Measurements from ENCODE around the gene PIGC.

The PIGC gene

GRCh38 chr1:172427191-172427590, 16.7 kb downstream of the PIGC start:
- DNase-seq = no peak

GRCh38 chr1:172425339-172425738, 18.5 kb downstream of the PIGC start:
- DNase-seq = no peak

DNA sequence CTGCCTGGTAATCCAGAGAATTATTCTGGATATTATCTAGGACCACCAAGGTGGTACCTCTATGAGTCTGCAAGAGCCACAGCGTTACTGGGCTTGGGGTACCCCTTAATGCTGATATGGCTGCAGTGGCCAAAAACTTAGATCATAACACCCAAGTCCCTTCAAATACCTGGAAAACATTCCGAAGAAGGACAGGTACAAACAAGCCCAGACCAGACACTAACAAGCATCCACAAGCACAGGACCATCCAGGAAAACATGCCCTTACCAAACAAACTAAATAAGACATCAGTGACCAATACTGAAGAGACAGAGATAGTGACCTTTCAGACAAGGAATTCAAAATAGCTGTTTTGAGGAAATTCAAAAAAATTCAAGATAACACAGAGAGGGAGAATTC, 20.5 kb downstream of the PIGC start:
- DNase-seq = no peak

- DNase-seq = no peak
These were observed 21.8 kb downstream of the PIGC start for GRCh38 chr1:172421974-172422604.

DNA sequence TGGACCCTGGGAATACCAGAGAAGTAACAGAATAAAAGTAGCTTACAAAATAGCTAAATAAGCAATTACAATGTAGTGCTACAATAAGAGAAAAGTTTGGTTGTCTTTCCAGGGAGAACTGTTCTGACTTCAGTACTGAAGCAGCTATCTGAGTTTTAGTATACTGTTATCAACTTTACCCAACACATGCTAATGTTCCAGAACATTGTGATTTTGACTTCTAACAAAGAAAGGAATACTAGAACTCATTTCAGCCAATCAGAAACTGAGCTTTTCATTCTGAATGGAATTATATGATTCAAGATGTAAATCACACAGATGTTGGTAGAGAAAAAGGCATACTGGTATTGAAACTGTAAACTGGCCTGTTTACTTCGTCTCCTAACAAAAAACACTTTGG, 23.5 kb downstream of the PIGC start, which contains the start of gene C1orf105:
C1orf105 (plus strand) TSS at position 301 of the 400 bp plus-strand sequence. CDS start 201 bp downstream, outside the sequence.
- DNase-seq = no peak

- DNase-seq = no peak
These were observed 26.3 kb downstream of the PIGC start for GRCh38 chr1:172417557-172417956.

DNA sequence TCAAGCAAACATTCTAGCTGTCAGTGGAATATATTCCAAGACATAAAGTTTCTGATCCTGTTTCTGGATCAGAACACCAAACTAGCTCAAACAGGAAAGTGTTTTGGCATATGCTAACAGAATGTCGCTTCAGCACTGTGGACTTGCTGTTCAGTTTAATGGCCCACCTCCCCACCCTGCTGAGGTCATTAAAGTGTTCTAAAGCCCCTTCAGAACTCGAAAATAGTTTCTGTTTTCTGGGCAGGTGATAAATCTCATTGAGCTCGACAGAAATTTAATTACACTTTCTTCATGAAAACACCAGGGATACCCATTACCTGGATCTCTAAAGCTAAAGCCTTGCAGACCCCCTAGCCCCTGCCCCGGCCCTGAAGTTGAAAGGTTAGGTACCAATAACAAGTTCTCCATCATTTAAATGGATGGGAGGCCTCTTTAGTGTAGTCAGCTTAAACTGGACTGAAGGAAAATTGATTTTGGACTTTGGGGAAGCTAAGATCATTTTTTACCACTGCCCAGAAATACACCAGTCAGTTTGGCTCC, 27.3 kb downstream of the PIGC start:
- DNase-seq = no peak

DNA sequence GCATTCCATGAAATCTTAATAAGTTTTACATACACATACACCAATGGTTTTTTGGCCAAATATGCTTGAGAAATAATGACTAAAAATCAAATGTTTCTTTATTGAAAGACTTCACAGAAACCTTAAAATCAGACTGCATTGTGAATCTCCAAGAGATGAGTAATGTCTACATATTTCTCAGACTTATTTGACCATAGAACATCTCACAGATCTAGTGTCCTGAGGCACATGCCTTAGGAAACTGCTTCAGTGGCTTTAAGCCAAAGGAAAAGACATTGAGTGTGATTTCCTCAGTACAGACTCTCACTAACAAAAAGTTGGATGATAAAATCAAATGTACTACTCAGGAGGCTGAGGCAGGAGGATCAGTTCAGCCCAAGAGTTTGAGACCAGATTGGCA, 29.5 kb downstream of the PIGC start:
- no peak for DNase-seq

DNA sequence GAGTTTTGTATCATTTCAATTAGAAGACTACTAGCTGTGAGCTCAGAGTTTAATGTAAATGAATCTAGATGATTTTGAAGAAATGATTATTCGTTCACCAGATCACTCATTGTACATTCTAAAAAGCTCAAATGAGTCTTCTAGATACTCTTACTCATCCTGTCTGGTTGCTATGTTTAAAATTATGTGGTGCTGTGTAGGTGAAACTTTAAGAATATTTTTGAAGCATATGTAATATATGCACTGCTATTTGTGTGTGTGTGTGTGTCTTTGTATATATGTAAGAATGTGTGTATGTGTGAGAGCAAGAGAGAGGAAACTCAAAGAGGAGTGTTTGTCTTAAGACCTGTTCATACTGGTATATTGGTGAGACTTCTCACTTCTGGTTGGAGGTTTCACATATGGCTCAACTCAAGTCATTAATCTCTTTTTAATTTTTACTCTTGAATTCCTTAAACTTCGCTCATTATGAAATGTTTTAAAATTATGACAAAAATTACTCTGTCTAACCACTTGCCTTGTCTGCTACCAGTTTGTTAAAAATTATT, 32.0 kb downstream of the PIGC start:
- DNase-seq = no peak

DNA sequence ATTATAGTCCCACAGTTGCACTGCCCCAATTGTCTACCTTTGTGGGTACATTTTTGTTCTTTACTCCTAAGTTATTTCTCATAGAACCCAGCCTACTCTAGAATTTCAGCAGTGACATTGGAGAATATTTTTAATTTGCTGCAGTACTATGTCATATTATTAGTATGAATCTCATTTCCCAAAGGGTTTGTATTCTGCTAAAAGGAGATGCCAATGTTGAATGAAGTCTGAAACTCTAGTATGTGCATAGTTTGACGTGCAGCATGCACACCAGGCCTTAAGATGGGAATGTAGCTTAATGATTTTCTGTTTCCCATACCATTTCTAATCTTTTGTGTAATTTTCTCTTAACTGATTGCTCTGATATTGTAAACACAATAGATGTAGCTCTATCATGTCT, 33.8 kb downstream of the PIGC start:
- DNase-seq = no peak

DNA sequence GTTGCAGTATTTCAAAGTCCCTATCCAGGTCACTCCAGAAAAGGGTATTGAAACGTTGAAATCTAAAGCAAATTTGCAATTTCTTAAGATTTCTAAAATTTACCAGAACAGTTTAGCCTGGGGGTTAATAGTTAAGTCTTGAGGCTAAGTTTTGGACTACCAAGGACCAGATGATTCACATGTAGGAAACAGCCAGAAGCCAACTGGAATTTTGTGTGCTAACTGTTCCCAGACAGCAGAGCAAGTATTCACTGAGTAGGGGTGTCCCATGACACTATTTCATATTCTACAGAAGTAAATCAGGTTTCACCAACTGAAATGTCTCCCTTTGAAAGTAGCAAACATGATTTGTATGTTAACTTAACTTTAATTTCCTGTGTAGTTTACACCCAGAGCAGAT, 34.9 kb downstream of the PIGC start:
- no peak for DNase-seq

GRCh38 chr1:172406968-172407367, 36.9 kb downstream of the PIGC start:
- DNase-seq = no peak

- DNase-seq = no peak
These were observed 38.0 kb downstream of the PIGC start for GRCh38 chr1:172405912-172406311.

DNA sequence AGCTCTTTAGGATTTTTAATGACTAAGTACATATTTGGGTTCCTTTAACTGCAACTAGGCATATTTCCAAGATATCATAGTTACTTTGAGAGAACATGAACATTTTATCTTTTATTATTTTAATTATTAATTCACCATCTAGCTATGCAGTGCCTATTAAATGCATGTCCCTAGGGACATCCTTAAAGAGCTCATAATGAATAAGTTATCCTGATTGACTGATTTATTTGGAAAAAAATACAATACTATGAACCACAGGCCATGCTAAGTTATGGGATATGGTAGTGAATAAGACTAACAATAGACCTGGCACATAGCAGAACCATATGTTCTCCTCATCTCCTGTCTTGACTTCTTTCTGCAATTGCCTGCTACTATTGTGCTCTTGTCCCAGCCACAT, 39.7 kb downstream of the PIGC start:
- DNase-seq = no peak

GRCh38 chr1:172402878-172403569, 40.8 kb downstream of the PIGC start:
- DNase-seq = no peak

DNA sequence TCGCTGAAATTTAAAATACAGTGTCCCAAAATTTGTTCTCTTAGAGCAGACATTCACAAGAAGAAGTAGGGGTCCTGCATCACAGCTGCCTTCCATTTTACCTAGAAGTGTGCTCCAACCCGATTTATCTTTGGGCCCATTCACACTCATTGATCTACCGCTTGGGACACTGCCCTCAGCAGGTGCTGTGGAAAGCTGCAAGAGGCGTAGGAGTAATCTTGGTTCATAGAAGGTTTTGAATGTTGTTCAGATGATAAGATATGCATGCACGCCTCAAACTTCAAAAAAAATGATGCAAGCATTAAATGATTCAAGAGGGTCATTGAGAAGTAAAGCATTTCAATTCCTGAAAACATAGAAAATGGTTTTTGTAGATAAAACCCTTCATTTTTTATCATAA, 42.0 kb downstream of the PIGC start:
- DNase-seq = no peak

GRCh38 chr1:172401477-172401876, 42.4 kb downstream of the PIGC start:
- DNase-seq = no peak

DNA sequence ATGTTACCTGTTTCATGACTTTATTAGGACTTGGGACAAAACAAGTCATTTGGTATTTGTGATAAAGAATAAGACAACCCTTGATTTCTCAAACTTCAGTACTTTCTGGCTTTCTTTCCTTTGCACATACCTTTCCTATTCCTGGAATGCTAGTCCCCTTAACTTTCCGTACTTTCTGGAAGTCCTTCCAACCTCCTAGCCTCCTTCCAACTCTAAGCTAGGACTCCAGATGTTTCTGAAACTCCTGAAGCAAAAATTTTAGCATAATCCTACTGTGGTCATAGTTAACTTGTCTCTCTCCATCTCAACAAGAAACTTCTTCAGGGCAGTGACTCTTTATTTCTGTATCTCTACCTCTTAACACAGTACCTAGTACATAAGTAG, 43.2 kb downstream of the PIGC start:
- DNase-seq = no peak

- no peak for DNase-seq
These were observed 43.8 kb downstream of the PIGC start for GRCh38 chr1:172399756-172400721.

GRCh38 chr1:172398970-172399755, 44.7 kb downstream of the PIGC start:
- DNase-seq = peak; percentile 97

DNA sequence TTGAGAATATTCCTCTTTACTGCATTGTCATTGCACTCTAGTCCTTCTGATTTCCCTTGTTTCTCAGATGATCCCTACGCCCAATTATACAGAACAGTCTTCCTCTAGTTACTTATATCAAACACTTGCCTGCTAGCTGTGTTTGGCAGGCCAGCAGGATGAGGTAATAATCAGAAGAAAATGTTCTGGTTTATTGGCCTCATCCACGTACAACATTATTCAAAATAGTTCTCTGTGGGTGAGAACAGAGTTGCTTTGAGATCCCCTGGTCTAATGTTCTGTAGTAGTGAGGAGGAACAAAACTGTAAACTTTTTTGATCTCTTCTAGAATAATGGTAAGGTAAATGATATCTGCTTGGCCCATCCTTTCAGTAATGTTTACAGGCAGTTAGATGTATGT, 45.7 kb downstream of the PIGC start:
- no peak for DNase-seq

- DNase-seq = no peak
These were observed 46.2 kb downstream of the PIGC start for GRCh38 chr1:172397633-172398032.
